Motor neuron (in vitro differentiated cells): ENCODE results near the gene POLR3K. TPM values are rescaled to one million over a fixed set of nuclear protein-coding genes. Genes with fewer than 3 reads are reported as not detected.
"Not testable (repeated sequence)": the region's sequence is repeated elsewhere in the genome, so short reads cannot be mapped to it uniquely, and the experiment has no call there.

Source experiments
- ATAC-seq, 8 experiments: fragments of 200-7000 bp; cut with Tn5 transposase; replicated peaks in 6 of 8; 2 replicates each; pipeline ENCODE4 v1.8.0; 2021; ENCODE audit warnings: mild to moderate bottlenecking in 8 of 8, moderate library complexity in 8 of 8
- H3K27ac ChIP-seq, 2 donors: fragments of 250-450 bp; sonication (Bioruptor Pico); 2 replicates each; pipeline ENCODE4 v1.9.0; 2021; ENCODE audit warnings: antibody characterized with exemption in 2 of 2, mild to moderate bottlenecking in 2 of 2, moderate library complexity in 1 of 2
- H3K4me1 ChIP-seq, 2 donors: fragments of 250-450 bp; sonication (Bioruptor Pico); replicated peaks in 1 of 2; 2 replicates each; pipeline ENCODE4 v1.6.1; 2021; ENCODE audit warnings: antibody characterized with exemption in 2 of 2, mild to moderate bottlenecking in 2 of 2, moderate library complexity in 1 of 2
- H3K4me3 ChIP-seq, 5 donors: fragments of 250-450 bp; sonication (Bioruptor Pico); 2 replicates each; pipeline ENCODE4 v1.9.0; 2021; ENCODE audit warnings: antibody characterized with exemption in 5 of 5, mild to moderate bottlenecking in 5 of 5, moderate library complexity in 4 of 5
- WGBS, 10 experiments: fragments of 450-650 bp; shearing (Covaris generic); methylation state at CpG; one replicate each; pipeline ENCODE4 v1.0.0; 2022; 5-methylcytosine and 5-hydroxymethylcytosine counted together
- in situ Hi-C, 9 experiments: fragments of 400-800 bp; cut with MboI; loops; one replicate each; pipeline ENCODE4 v1.15.0; 2021; ENCODE audit warnings: low sequenced_read_pairs in 9 of 9, low pct_unique_long_range_greater_than_20kb in 2 of 9; ENCODE audit not compliant: unreplicated experiment in 9 of 9
- total RNA-seq, 8 experiments: library from RNA; unstranded; fragments of 300-600 nt; gene quantifications; 2 replicates each; pipeline versions ENCODE4 v1.2.3 to v1.2.4, GENCODE V29; 2022

The POLR3K gene
- total RNA-seq, 8 experiments from 2014 or later, result 3.5 to 23.1 (median 10.3) TPM

GRCh38 chr16:33154-33876 is 20.1 kb downstream of the POLR3K start:
- in situ Hi-C loops, H3K27ac ChIP-seq, H3K4me3 ChIP-seq: not testable (repeated sequence)
- ATAC-seq, result peak in 4 of 8 experiments; percentile 8 to 20 (median 11)
- no CpG with 5 or more reads among the region's 8 CpGs for WGBS, 10 experiments
- H3K4me1 ChIP-seq, result peaks cover 16 to 18% of the 10 kb centered on the region in 2 donors

- in situ Hi-C loops, ATAC-seq, H3K4me3 ChIP-seq, H3K27ac ChIP-seq: not testable (repeated sequence)
- WGBS, 10 experiments, result no CpG with 5 or more reads among the region's 7 CpGs
- H3K4me1 ChIP-seq, result peaks cover 16 to 18% of the 10 kb centered on the region in 2 donors
Measured at GRCh38 chr16:30627-31026, 22.8 kb downstream of the POLR3K start.

- H3K4me1 ChIP-seq, in situ Hi-C loops, ATAC-seq, H3K27ac ChIP-seq, H3K4me3 ChIP-seq: not testable (repeated sequence)
- WGBS, 10 experiments, result no CpG with 5 or more reads among the region's 5 CpGs
Measured at GRCh38 chr16:25926-26348, 27.5 kb downstream of the POLR3K start.

DNA sequence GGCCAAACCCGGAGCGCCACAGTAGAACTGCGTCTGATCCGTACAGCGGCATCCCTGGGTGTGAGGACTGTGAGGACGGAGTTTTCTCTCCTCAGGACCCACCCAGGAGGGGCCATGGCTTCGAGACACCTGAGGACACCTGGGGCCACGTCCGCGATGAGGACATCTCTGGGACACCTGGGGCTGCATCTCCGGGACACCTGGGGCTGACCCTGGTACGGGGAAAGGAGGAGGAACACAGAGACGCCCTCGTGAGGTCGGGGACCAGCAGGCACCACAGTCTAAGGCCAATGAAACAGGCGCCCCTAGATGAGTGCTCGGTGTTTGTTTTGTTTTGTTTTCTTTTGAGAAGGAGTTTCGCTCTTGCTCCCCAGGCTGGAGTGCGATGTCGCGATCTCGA is 29.3 kb downstream of the POLR3K start:
- WGBS, 10 experiments, result no CpG with 5 or more reads among the region's 22 CpGs
- in situ Hi-C loops, H3K27ac ChIP-seq, ATAC-seq, H3K4me3 ChIP-seq, H3K4me1 ChIP-seq: not testable (repeated sequence)

DNA sequence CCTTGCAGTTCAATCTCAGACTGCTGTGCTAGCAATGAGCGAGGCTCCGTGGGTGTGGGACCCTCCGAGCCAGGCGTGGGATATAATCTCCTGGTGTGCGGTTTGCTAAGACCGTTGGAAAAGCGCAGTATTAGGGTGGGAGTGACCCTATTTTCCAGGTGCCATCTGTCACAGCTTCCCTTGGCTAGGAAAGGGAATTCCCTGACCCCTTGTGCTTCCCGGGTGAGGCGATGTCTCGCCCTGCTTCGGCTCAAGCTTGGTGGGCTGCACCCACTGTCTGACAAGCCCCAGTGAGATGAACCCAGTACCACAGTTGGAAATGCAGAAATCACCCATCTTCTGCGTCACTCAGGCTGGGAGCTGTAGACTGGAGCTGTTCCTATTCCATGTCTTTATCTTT is 32.5 kb downstream of the POLR3K start:
- in situ Hi-C loops, H3K4me3 ChIP-seq, H3K27ac ChIP-seq, H3K4me1 ChIP-seq, ATAC-seq: not testable (repeated sequence)
- 65% methylated on average over 4 of the region's 12 CpGs; no CpG with 5 or more reads in 9 of the 10 experiments for WGBS, 10 experiments

DNA sequence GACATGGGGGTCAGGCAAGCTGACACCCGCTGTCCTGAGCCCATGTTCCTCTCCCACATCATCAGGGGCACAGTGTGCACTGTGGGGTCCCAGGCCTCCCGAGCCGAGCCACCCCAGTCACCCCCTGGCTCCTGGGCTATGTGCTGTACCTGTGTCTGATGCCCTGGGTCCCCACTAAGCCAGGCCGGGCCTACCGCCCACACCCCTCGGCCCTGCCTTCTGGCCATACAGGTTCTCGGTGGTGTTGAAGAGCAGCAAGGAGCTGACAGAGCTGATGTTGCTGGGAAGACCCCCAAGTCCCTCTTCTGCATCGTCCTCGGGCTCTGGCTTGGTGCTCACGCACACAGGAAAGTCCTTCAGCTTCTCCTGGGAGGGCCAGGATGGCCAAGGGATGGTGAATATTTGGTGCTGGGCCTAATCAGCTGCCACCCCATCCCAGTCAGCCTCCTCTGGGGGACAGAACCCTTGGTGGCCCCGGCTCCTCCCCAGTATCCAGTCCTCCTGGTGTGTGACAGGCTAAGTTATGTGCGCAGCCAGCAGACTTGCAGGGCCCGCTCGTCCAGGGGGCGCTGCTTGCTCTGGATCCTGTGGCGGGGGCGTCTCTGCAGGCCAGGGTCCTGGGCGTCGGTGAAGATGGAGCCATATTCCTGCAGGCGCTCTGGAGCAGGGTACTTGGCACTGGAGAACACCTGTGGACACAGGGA is 36.2 kb downstream of the POLR3K start:
- in situ Hi-C loops, H3K27ac ChIP-seq, H3K4me1 ChIP-seq, ATAC-seq, H3K4me3 ChIP-seq: not testable (repeated sequence)
- no CpG with 5 or more reads among the region's 20 CpGs for WGBS, 10 experiments

DNA sequence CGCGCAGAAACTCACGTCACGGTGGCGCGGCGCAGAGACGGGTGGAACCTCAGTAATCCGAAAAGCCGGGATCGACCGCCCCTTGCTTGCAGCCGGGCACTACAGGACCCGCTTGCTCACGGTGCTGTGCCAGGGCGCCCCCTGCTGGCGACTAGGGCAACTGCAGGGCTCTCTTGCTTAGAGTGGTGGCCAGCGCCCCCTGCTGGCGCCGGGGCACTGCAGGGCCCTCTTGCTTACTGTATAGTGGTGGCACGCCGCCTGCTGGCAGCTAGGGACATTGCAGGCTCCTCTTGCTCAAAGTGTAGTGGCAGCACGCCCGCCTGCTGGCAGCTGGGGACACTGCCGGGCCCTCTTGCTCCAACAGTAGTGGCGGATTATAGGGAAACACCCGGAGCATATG is 42.6 kb downstream of the POLR3K start:
- H3K4me3 ChIP-seq, in situ Hi-C loops, H3K27ac ChIP-seq, H3K4me1 ChIP-seq: not testable (repeated sequence)
- ATAC-seq, result peak in 5 of 8 experiments; percentile 58 to 82 (median 71)
- WGBS, 10 experiments, result no CpG with 5 or more reads among the region's 27 CpGs

GRCh38 chr16:9903-10665 is 43.3 kb downstream of the POLR3K start:
- no peak overlapping the region for H3K27ac ChIP-seq
- ATAC-seq, result peak in 7 of 8 experiments; percentile 66 to 99 (median 95)
- whole genome bisulfite sequencing, 10 experiments, result 0 to 100% (median 83%) methylated on average over 1 to 12 of the region's 48 CpGs; no CpG with 5 or more reads in 3 of the 10 experiments
- no peaks in the 10 kb centered on the region for H3K4me1 ChIP-seq
- in situ Hi-C loops, result no loop called here
- no peak overlapping the region for H3K4me3 ChIP-seq

Other genes with a start within 250 kb of the POLR3K start
- gene SNRNP25, start 220 bp upstream of the POLR3K start, total RNA-seq, result 10 to 100 TPM; 14.1 to 50.6 (median 33.1) TPM
- gene RHBDF1, start 19.0 kb upstream of the POLR3K start, total RNA-seq, result 10 to 100 TPM in 5 of 8 experiments, 1 to 10 TPM in 3; 2.5 to 22.4 (median 14.1) TPM
- gene MPG, start 24.6 kb upstream of the POLR3K start, total RNA-seq, result 10 to 100 TPM; 27.1 to 91.9 (median 40.5) TPM
- gene NPRL3, start 85.1 kb upstream of the POLR3K start, total RNA-seq, result 10 to 100 TPM in 2 of 8 experiments, 1 to 10 TPM in 6; 6.3 to 42.2 (median 8.7) TPM
- not detected for gene HBZ, start 99.0 kb upstream of the POLR3K start, total RNA-seq
- gene HBM, start 112.4 kb upstream of the POLR3K start, total RNA-seq, result not detected
- 1 to 10 TPM in 2 of 8 experiments, under 1 TPM in 1, not detected in 5; 0.92 to 3.2 (median 1.1) TPM for gene HBA2, start 119.3 kb upstream of the POLR3K start, total RNA-seq
- gene HBA1, start 123.1 kb upstream of the POLR3K start, total RNA-seq, result 1 to 10 TPM in 3 of 8 experiments, not detected in 5; 2.2 to 6.5 (median 3.1) TPM
- gene HBQ1, start 126.9 kb upstream of the POLR3K start, total RNA-seq, result 1 to 10 TPM in 6 of 8 experiments, not detected in 2; 1.3 to 8.8 (median 5.2) TPM
- gene LUC7L, start 175.8 kb upstream of the POLR3K start, total RNA-seq, result 100 to 1,000 TPM in 3 of 8 experiments, 10 to 100 TPM in 5; 75.5 to 188 (median 90.9) TPM
- 100 to 1,000 TPM in 1 of 8 experiments, 10 to 100 TPM in 7; 23.1 to 101 (median 50.5) TPM for gene FAM234A, start 181.2 kb upstream of the POLR3K start, total RNA-seq
- 10 to 100 TPM in 1 of 8 experiments, 1 to 10 TPM in 4, under 1 TPM in 3; 0.22 to 12.5 (median 1.7) TPM for gene RGS11, start 222.3 kb upstream of the POLR3K start, total RNA-seq
- gene ARHGDIG, start 227.0 kb upstream of the POLR3K start, total RNA-seq, result 10 to 100 TPM in 4 of 8 experiments, 1 to 10 TPM in 2, under 1 TPM in 2; 0.25 to 55.2 (median 8.5) TPM
- 10 to 100 TPM in 3 of 8 experiments, 1 to 10 TPM in 2, under 1 TPM in 1, not detected in 2; 0.35 to 18.5 (median 9.1) TPM for gene PDIA2, start 229.6 kb upstream of the POLR3K start, total RNA-seq